Liver (tissue), 3 donors: ENCODE data around the gene STAM2.

Source experiments
- EGR1 ChIP-seq, 2 donors: IDR thresholded peaks; 2 replicates each; pipeline ENCODE4 v1.6.1; 2016 to 2018; ENCODE audit warnings: antibody characterized with exemption in 2 of 2, low read depth in 2 of 2
- HNF4A ChIP-seq, 2 donors: conservative IDR thresholded peaks; 2 replicates each; pipeline ENCODE4 v1.6.1; 2016; ENCODE audit warnings: antibody characterized with exemption in 2 of 2, mild to moderate bottlenecking in 2 of 2
- JUND ChIP-seq, 2 donors: IDR thresholded peaks; 2 replicates each; pipeline ENCODE4 v1.6.1; 2016; ENCODE audit warnings: antibody characterized with exemption in 2 of 2
- MAX ChIP-seq: IDR thresholded peaks from 2 replicates; pipeline ENCODE4 v1.6.1; 2016; ENCODE audit warnings: antibody characterized with exemption
- RAD21 ChIP-seq, 2 donors: IDR thresholded peaks; 2 replicates each; pipeline ENCODE4 v1.6.1; 2016; ENCODE audit warnings: antibody characterized with exemption in 2 of 2, mild to moderate bottlenecking in 2 of 2
- SP1 ChIP-seq: IDR thresholded peaks from 2 replicates; pipeline ENCODE4 v1.6.1; 2018; ENCODE audit warnings: antibody characterized with exemption, mild to moderate bottlenecking
- TAF1 ChIP-seq: conservative IDR thresholded peaks from 2 replicates; pipeline ENCODE4 v1.6.1; 2016; ENCODE audit warnings: antibody characterized with exemption, mild to moderate bottlenecking
- YY1 ChIP-seq: IDR thresholded peaks from 2 replicates; pipeline ENCODE4 v1.6.1; 2016; ENCODE audit warnings: antibody characterized with exemption, mild to moderate bottlenecking
- ZBTB33 ChIP-seq: IDR thresholded peaks from 2 replicates; pipeline ENCODE4 v1.6.1; 2016; ENCODE audit warnings: antibody characterized with exemption
- TF ChIP-seq, protein P1 (sequence below): fragments of 150-350 bp; IDR thresholded peaks from 2 replicates; pipeline ENCODE4 v1.5.1; 2017; ENCODE audit warnings: improper control_type of control experiment, low read depth, low read length; ENCODE audit not compliant: missing input control
- TF ChIP-seq, protein P2 (sequence below): IDR thresholded peaks from 2 replicates; pipeline ENCODE4 v1.6.1; 2016; ENCODE audit warnings: antibody characterized with exemption, mild to moderate bottlenecking
- donor health status: healthy.
- donor health status: healthy.

DNA sequence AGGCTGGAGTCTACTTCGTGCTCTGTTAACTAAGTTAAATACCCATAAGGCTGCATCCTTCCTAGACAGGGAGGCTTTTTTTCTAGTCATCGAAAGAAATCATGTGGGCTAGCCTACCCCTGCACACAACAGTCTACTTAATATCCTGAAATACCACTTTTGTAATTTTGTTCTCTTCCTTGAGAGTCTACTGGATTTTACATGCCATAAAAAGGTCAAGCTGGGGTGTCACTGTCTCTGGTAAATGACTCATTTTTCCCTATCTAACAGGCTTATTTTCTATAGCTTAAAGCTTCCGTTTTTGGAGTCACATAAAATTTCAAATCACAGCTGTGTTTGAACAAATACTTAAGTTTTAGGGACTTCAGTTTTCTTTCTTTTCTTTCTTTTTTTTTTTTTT lies 10.7 kb upstream of the STAM2 start:
- TF ChIP-seq SP1 (no peak), MAX (no peak), JUND (IDR thresholded peaks at IDR 0.05) (no peak), TAF1 (no peak), RAD21 (IDR thresholded peaks at IDR 0.05) (no peak), ZBTB33 (no peak), YY1 (no peak), EGR1 (IDR thresholded peaks at IDR 0.05; ENCODE audit: low read depth in 2 of 2) (no peak), HNF4A (conservative IDR thresholded peaks at IDR 0.05) (no peak)
- TF ChIP-seq, protein P1, sequence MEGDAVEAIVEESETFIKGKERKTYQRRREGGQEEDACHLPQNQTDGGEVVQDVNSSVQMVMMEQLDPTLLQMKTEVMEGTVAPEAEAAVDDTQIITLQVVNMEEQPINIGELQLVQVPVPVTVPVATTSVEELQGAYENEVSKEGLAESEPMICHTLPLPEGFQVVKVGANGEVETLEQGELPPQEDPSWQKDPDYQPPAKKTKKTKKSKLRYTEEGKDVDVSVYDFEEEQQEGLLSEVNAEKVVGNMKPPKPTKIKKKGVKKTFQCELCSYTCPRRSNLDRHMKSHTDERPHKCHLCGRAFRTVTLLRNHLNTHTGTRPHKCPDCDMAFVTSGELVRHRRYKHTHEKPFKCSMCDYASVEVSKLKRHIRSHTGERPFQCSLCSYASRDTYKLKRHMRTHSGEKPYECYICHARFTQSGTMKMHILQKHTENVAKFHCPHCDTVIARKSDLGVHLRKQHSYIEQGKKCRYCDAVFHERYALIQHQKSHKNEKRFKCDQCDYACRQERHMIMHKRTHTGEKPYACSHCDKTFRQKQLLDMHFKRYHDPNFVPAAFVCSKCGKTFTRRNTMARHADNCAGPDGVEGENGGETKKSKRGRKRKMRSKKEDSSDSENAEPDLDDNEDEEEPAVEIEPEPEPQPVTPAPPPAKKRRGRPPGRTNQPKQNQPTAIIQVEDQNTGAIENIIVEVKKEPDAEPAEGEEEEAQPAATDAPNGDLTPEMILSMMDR: no peak
- TF ChIP-seq, protein P2, sequence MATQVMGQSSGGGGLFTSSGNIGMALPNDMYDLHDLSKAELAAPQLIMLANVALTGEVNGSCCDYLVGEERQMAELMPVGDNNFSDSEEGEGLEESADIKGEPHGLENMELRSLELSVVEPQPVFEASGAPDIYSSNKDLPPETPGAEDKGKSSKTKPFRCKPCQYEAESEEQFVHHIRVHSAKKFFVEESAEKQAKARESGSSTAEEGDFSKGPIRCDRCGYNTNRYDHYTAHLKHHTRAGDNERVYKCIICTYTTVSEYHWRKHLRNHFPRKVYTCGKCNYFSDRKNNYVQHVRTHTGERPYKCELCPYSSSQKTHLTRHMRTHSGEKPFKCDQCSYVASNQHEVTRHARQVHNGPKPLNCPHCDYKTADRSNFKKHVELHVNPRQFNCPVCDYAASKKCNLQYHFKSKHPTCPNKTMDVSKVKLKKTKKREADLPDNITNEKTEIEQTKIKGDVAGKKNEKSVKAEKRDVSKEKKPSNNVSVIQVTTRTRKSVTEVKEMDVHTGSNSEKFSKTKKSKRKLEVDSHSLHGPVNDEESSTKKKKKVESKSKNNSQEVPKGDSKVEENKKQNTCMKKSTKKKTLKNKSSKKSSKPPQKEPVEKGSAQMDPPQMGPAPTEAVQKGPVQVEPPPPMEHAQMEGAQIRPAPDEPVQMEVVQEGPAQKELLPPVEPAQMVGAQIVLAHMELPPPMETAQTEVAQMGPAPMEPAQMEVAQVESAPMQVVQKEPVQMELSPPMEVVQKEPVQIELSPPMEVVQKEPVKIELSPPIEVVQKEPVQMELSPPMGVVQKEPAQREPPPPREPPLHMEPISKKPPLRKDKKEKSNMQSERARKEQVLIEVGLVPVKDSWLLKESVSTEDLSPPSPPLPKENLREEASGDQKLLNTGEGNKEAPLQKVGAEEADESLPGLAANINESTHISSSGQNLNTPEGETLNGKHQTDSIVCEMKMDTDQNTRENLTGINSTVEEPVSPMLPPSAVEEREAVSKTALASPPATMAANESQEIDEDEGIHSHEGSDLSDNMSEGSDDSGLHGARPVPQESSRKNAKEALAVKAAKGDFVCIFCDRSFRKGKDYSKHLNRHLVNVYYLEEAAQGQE: no peak
